ENCODE results near the gene VSTM2L.
A peak's percentile ranks its signal among the peaks of the same experiment; 100 is the strongest.

The VSTM2L gene

GRCh38 chr20:37971561-37972127 is 68.7 kb downstream of the VSTM2L start:
- DNase-seq = no peak

GRCh38 chr20:37972256-37973058 is 69.5 kb downstream of the VSTM2L start:
- DNase-seq = no peak

- DNase-seq = no peak
Measured at GRCh38 chr20:37973059-37973910, 70.4 kb downstream of the VSTM2L start.

- DNase-seq = no peak
Measured at GRCh38 chr20:37976887-37977286, 74.0 kb downstream of the VSTM2L start.

- DNase-seq = no peak
Measured at GRCh38 chr20:37977338-37977737, 74.4 kb downstream of the VSTM2L start.

GRCh38 chr20:37977786-37978185 is 74.9 kb downstream of the VSTM2L start:
- no peak for DNase-seq

- DNase-seq = no peak
Measured at GRCh38 chr20:37979021-37979985, 76.4 kb downstream of the VSTM2L start.

GRCh38 chr20:37980383-37980782 is 77.5 kb downstream of the VSTM2L start:
- DNase-seq = no peak

GRCh38 chr20:37980876-37981275 is 77.9 kb downstream of the VSTM2L start:
- no peak for DNase-seq

GRCh38 chr20:37981568-37981967 is 78.6 kb downstream of the VSTM2L start:
- no peak for DNase-seq

GRCh38 chr20:37983286-37983685 is 80.4 kb downstream of the VSTM2L start:
- DNase-seq = no peak

- no peak for DNase-seq
Measured at GRCh38 chr20:37984018-37984785, 81.3 kb downstream of the VSTM2L start.

GRCh38 chr20:37986044-37986858 is 83.3 kb downstream of the VSTM2L start:
- no peak for DNase-seq

- DNase-seq = no peak
Measured at GRCh38 chr20:37986873-37987601, 84.1 kb downstream of the VSTM2L start.

GRCh38 chr20:37987602-37988290 is 84.8 kb downstream of the VSTM2L start:
- DNase-seq = no peak

- DNase-seq = no peak
Measured at GRCh38 chr20:37988306-37988954, 85.5 kb downstream of the VSTM2L start.

- no peak for DNase-seq
Measured at GRCh38 chr20:37989601-37990295, 86.8 kb downstream of the VSTM2L start.

- peak; percentile 75 for DNase-seq
Measured at GRCh38 chr20:37990571-37991151, 87.7 kb downstream of the VSTM2L start.
